Measurements from ENCODE around the gene HECW1. TPM values are rescaled to one million over a fixed set of nuclear protein-coding genes. Genes with fewer than 3 reads are reported as not detected.

Gene HECW1
- total RNA-seq, 2 experiments from 2014 or later = not detected

GRCh38 chr7:43542716-43543115 lies 430.3 kb downstream of the HECW1 start:
- H3K9me3 Mint-ChIP-seq = peaks cover 2% of the 10 kb centered on the region
- no peaks in the 10 kb centered on the region for H3K4me1 Mint-ChIP-seq (ENCODE audit: low read depth)
- no peaks in the 10 kb centered on the region for H3K36me3 Mint-ChIP-seq
- H3K27ac Mint-ChIP-seq = no peak overlapping the region
- intact Hi-C loops (cut with micrococcal nuclease) = no loop called here
- no peak overlapping the region for H3K4me3 Mint-ChIP-seq
- ChIA-PET CTCF (no interaction called here), POLR2A (interaction anchor here (0.8 kb wide), 1 partner anchor 24 kb away, joined by 3 read pairs; no protein-coding TSS in a partner anchor)
- peaks cover 15% of the 10 kb centered on the region for H3K27me3 Mint-ChIP-seq
- DNase-seq = no peak

GRCh38 chr7:43546231-43546630 lies 433.8 kb downstream of the HECW1 start:
- H3K4me1 Mint-ChIP-seq (ENCODE audit: low read depth) = no peaks in the 10 kb centered on the region
- peaks cover 15% of the 10 kb centered on the region for H3K27me3 Mint-ChIP-seq
- POLR2A ChIA-PET = no interaction called here
- H3K27ac Mint-ChIP-seq = no peak overlapping the region
- DNase-seq = no peak
- intact Hi-C loops (cut with micrococcal nuclease) = no loop called here
- H3K9me3 Mint-ChIP-seq = peaks cover 2% of the 10 kb centered on the region
- H3K4me3 Mint-ChIP-seq = no peak overlapping the region
- no peaks in the 10 kb centered on the region for H3K36me3 Mint-ChIP-seq
- CTCF ChIA-PET = no interaction called here

- no peaks in the 10 kb centered on the region for H3K36me3 Mint-ChIP-seq
- no peak overlapping the region for H3K4me3 Mint-ChIP-seq
- peaks cover 9% of the 10 kb centered on the region for H3K27me3 Mint-ChIP-seq
- peaks cover 2% of the 10 kb centered on the region for H3K9me3 Mint-ChIP-seq
- intact Hi-C loops (cut with micrococcal nuclease) = no loop called here
- H3K4me1 Mint-ChIP-seq (ENCODE audit: low read depth) = peaks cover 15% of the 10 kb centered on the region
- no peak overlapping the region for H3K27ac Mint-ChIP-seq
- no peak for DNase-seq
- ChIA-PET CTCF (no interaction called here), POLR2A (interaction anchor here (0.7 kb wide), 1 partner anchor 517 kb away, joined by 3 read pairs; no protein-coding TSS in a partner anchor)
These were observed 438.0 kb downstream of the HECW1 start for GRCh38 chr7:43550427-43550826.

GRCh38 chr7:43552122-43552521 lies 439.7 kb downstream of the HECW1 start:
- DNase-seq = no peak
- H3K36me3 Mint-ChIP-seq = no peaks in the 10 kb centered on the region
- ChIA-PET CTCF (interaction anchor here (2.8 kb wide), 1 partner anchor 30 kb away, joined by 9 read pairs; the partner anchor contains the start of gene STK17A), POLR2A (no interaction called here)
- no peak overlapping the region for H3K4me3 Mint-ChIP-seq
- H3K9me3 Mint-ChIP-seq = no peaks in the 10 kb centered on the region
- peaks cover 15% of the 10 kb centered on the region for H3K4me1 Mint-ChIP-seq (ENCODE audit: low read depth)
- intact Hi-C loops (cut with micrococcal nuclease) = no loop called here
- no peak overlapping the region for H3K27ac Mint-ChIP-seq
- peaks cover 3% of the 10 kb centered on the region for H3K27me3 Mint-ChIP-seq

GRCh38 chr7:43553999-43554398 lies 441.6 kb downstream of the HECW1 start:
- H3K27me3 Mint-ChIP-seq = peaks cover 3% of the 10 kb centered on the region
- H3K4me3 Mint-ChIP-seq = no peak overlapping the region
- H3K27ac Mint-ChIP-seq = no peak overlapping the region
- H3K9me3 Mint-ChIP-seq = no peaks in the 10 kb centered on the region
- intact Hi-C loops (cut with micrococcal nuclease) = no loop called here
- H3K4me1 Mint-ChIP-seq (ENCODE audit: low read depth) = peaks cover 15% of the 10 kb centered on the region
- ChIA-PET CTCF (interaction anchor here (0.5 to 0.8 kb wide), 2 partner anchors 146 to 1685 kb away, joined by 3 read pairs; no protein-coding TSS in a partner anchor), POLR2A (no interaction called here)
- no peaks in the 10 kb centered on the region for H3K36me3 Mint-ChIP-seq
- DNase-seq = no peak

- Mint-ChIP-seq H3K4me1 (ENCODE audit: low read depth) (peaks cover 15% of the 10 kb centered on the region), H3K27me3 (peaks cover 3% of the 10 kb centered on the region), H3K36me3 (no peaks in the 10 kb centered on the region), H3K4me3 (no peak overlapping the region), H3K9me3 (no peaks in the 10 kb centered on the region), H3K27ac (no peak overlapping the region)
- intact Hi-C loops (cut with micrococcal nuclease) = no loop called here
- ChIA-PET CTCF (interaction anchor here (0.5 kb wide), 1 partner anchor 1684 kb away, joined by 3 read pairs; no protein-coding TSS in a partner anchor), POLR2A (no interaction called here)
- DNase-seq = no peak
These were observed 442.0 kb downstream of the HECW1 start for GRCh38 chr7:43554423-43554822.

- H3K4me1 Mint-ChIP-seq (ENCODE audit: low read depth) = peaks cover 15% of the 10 kb centered on the region
- no peaks in the 10 kb centered on the region for H3K36me3 Mint-ChIP-seq
- peaks cover 14% of the 10 kb centered on the region for H3K27me3 Mint-ChIP-seq
- no peaks in the 10 kb centered on the region for H3K9me3 Mint-ChIP-seq
- no peak overlapping the region for H3K4me3 Mint-ChIP-seq
- H3K27ac Mint-ChIP-seq = no peak overlapping the region
- ChIA-PET POLR2A (no interaction called here), CTCF (interaction anchor here (0.6 kb wide), 1 partner anchor 164 kb away, joined by 4 read pairs; no protein-coding TSS in a partner anchor)
- DNase-seq = no peak
- intact Hi-C loops (cut with micrococcal nuclease) = no loop called here
These were observed 445.5 kb downstream of the HECW1 start for GRCh38 chr7:43557831-43558495.

- intact Hi-C loops (cut with micrococcal nuclease) = no loop called here
- Mint-ChIP-seq H3K4me1 (ENCODE audit: low read depth) (peaks cover 7% of the 10 kb centered on the region), H3K4me3 (no peak overlapping the region), H3K27ac (no peak overlapping the region), H3K36me3 (no peaks in the 10 kb centered on the region), H3K9me3 (no peaks in the 10 kb centered on the region), H3K27me3 (peaks cover 18% of the 10 kb centered on the region)
- ChIA-PET POLR2A (no interaction called here), CTCF (interaction anchor here (0.5 kb wide), 1 partner anchor 288 kb away, joined by 3 read pairs; no protein-coding TSS in a partner anchor)
- DNase-seq = no peak
These were observed 446.9 kb downstream of the HECW1 start for GRCh38 chr7:43559171-43559945.

- Mint-ChIP-seq H3K9me3 (no peaks in the 10 kb centered on the region), H3K4me3 (no peak overlapping the region), H3K36me3 (no peaks in the 10 kb centered on the region), H3K27ac (no peak overlapping the region), H3K4me1 (ENCODE audit: low read depth) (peaks cover under 1% of the 10 kb centered on the region), H3K27me3 (peaks cover 18% of the 10 kb centered on the region)
- ChIA-PET CTCF (no interaction called here), POLR2A (no interaction called here)
- intact Hi-C loops (cut with micrococcal nuclease) = no loop called here
- no peak for DNase-seq
These were observed 447.5 kb downstream of the HECW1 start for GRCh38 chr7:43559946-43560335.

GRCh38 chr7:43560742-43561330 lies 448.4 kb downstream of the HECW1 start:
- Mint-ChIP-seq H3K4me1 (ENCODE audit: low read depth) (no peaks in the 10 kb centered on the region), H3K27me3 (peaks cover 18% of the 10 kb centered on the region), H3K4me3 (no peak overlapping the region), H3K9me3 (no peaks in the 10 kb centered on the region), H3K36me3 (no peaks in the 10 kb centered on the region), H3K27ac (no peak overlapping the region)
- intact Hi-C loops (cut with micrococcal nuclease) = no loop called here
- POLR2A ChIA-PET = no interaction called here
- CTCF ChIA-PET = no interaction called here
- no peak for DNase-seq

GRCh38 chr7:43562383-43562782 lies 449.9 kb downstream of the HECW1 start:
- CTCF ChIA-PET = no interaction called here

GRCh38 chr7:43565786-43566185 lies 453.3 kb downstream of the HECW1 start:
- Mint-ChIP-seq H3K9me3 (no peaks in the 10 kb centered on the region), H3K4me1 (ENCODE audit: low read depth) (peaks cover 13% of the 10 kb centered on the region), H3K27me3 (peaks cover 15% of the 10 kb centered on the region), H3K36me3 (no peaks in the 10 kb centered on the region), H3K4me3 (no peak overlapping the region), H3K27ac (no peak overlapping the region)
- DNase-seq = no peak
- CTCF ChIA-PET = interaction anchor here (1.5 kb wide), 1 partner anchor 17 kb away, joined by 6 read pairs; the partner anchor contains the start of gene STK17A
- intact Hi-C loops (cut with micrococcal nuclease) = no loop called here
- POLR2A ChIA-PET = no interaction called here

More at GRCh38 chr7:43562383-43562782, 449.9 kb downstream of the HECW1 start:
- H3K27ac Mint-ChIP-seq = no peak overlapping the region
- no peaks in the 10 kb centered on the region for H3K4me1 Mint-ChIP-seq (ENCODE audit: low read depth)
- H3K9me3 Mint-ChIP-seq = no peaks in the 10 kb centered on the region
- H3K27me3 Mint-ChIP-seq = peaks cover 15% of the 10 kb centered on the region
- POLR2A ChIA-PET = no interaction called here
- DNase-seq = no peak
- intact Hi-C loops (cut with micrococcal nuclease) = no loop called here
- no peak overlapping the region for H3K4me3 Mint-ChIP-seq
- H3K36me3 Mint-ChIP-seq = no peaks in the 10 kb centered on the region
